IPS-20b (cell line): ENCODE results near the gene MTX3.

Source experiments
- H3K27ac ChIP-seq: one replicate; pipeline ENCODE4 v1.5.1; 2013; ENCODE audit warnings: low read length
- H3K27me3 ChIP-seq: 2 replicates; pipeline ENCODE4 v1.6.1; 2013; ENCODE audit warnings: mild to moderate bottlenecking, low read length, inconsistent platforms; ENCODE audit not compliant: insufficient read depth
- H3K36me3 ChIP-seq: 2 replicates; pipeline ENCODE4 v1.6.1; 2013; ENCODE audit warnings: low read depth, mild to moderate bottlenecking, inconsistent platforms, low read length, moderate library complexity; ENCODE audit not compliant: insufficient read depth
- H3K4me1 ChIP-seq: 2 replicates; pipeline ENCODE4 v1.6.1; 2013; ENCODE audit warnings: mild to moderate bottlenecking, control low read depth, inconsistent platforms, low read length, moderate library complexity; ENCODE audit not compliant: insufficient read depth
- H3K4me3 ChIP-seq: 2 replicates; pipeline ENCODE4 v1.5.1; 2013; ENCODE audit warnings: mild to moderate bottlenecking, low read length, inconsistent platforms
- H3K9ac ChIP-seq: 2 replicates; pipeline ENCODE4 v1.6.1; 2013; ENCODE audit warnings: low read depth, mild to moderate bottlenecking, inconsistent platforms, low read length, moderate library complexity
- H3K9me3 ChIP-seq: 2 replicates; pipeline ENCODE4 v1.6.1; 2013; ENCODE audit warnings: mild to moderate bottlenecking, low read depth, low read length, inconsistent platforms; ENCODE audit not compliant: insufficient read depth

MTX3 gene

GRCh38 chr5:79976759-79977515, 14.1 kb downstream of the MTX3 start:
- Histone ChIP-seq H3K9me3 (no peaks in the 10 kb centered on the region), H3K27me3 (no peaks in the 10 kb centered on the region), H3K27ac (no peak overlapping the region)

GRCh38 chr5:79975422-79975821, 15.6 kb downstream of the MTX3 start:
- peaks cover 14% of the 10 kb centered on the region for H3K4me1 ChIP-seq
- no peak overlapping the region for H3K9ac ChIP-seq
- no peaks in the 10 kb centered on the region for H3K27me3 ChIP-seq
- peaks cover 37% of the 10 kb centered on the region for H3K36me3 ChIP-seq
- no peak overlapping the region for H3K27ac ChIP-seq
- H3K4me3 ChIP-seq = no peak overlapping the region
- no peaks in the 10 kb centered on the region for H3K9me3 ChIP-seq

More at GRCh38 chr5:79976759-79977515, 14.1 kb downstream of the MTX3 start:
- no peak overlapping the region for H3K4me3 ChIP-seq
- peaks cover 14% of the 10 kb centered on the region for H3K4me1 ChIP-seq
- peaks cover 51% of the 10 kb centered on the region for H3K36me3 ChIP-seq
- H3K9ac ChIP-seq = no peak overlapping the region

GRCh38 chr5:79974886-79975285, 16.2 kb downstream of the MTX3 start:
- H3K9ac ChIP-seq = no peak overlapping the region
- H3K9me3 ChIP-seq = no peaks in the 10 kb centered on the region

GRCh38 chr5:79973996-79974395, 17.1 kb downstream of the MTX3 start:
- H3K9me3 ChIP-seq = no peaks in the 10 kb centered on the region
- peaks cover 14% of the 10 kb centered on the region for H3K4me1 ChIP-seq
- no peak overlapping the region for H3K27ac ChIP-seq
- peaks cover 23% of the 10 kb centered on the region for H3K36me3 ChIP-seq
- H3K27me3 ChIP-seq = no peaks in the 10 kb centered on the region
- H3K4me3 ChIP-seq = no peak overlapping the region
- H3K9ac ChIP-seq = no peak overlapping the region

More at GRCh38 chr5:79974886-79975285, 16.2 kb downstream of the MTX3 start:
- Histone ChIP-seq H3K4me3 (no peak overlapping the region), H3K4me1 (peaks cover 14% of the 10 kb centered on the region), H3K27me3 (no peaks in the 10 kb centered on the region), H3K36me3 (peaks cover 32% of the 10 kb centered on the region), H3K27ac (no peak overlapping the region)

- Histone ChIP-seq H3K4me1 (peaks cover 14% of the 10 kb centered on the region), H3K36me3 (peaks cover 18% of the 10 kb centered on the region), H3K27ac (no peak overlapping the region), H3K27me3 (no peaks in the 10 kb centered on the region), H3K9ac (no peak overlapping the region), H3K9me3 (no peaks in the 10 kb centered on the region), H3K4me3 (no peak overlapping the region)
Measured at GRCh38 chr5:79973511-79973910, 17.6 kb downstream of the MTX3 start.

GRCh38 chr5:79971156-79971555, 19.9 kb downstream of the MTX3 start:
- H3K27ac ChIP-seq = no peak overlapping the region
- no peak overlapping the region for H3K9ac ChIP-seq
- H3K4me1 ChIP-seq = peaks cover 14% of the 10 kb centered on the region
- no peaks in the 10 kb centered on the region for H3K27me3 ChIP-seq
- H3K9me3 ChIP-seq = no peaks in the 10 kb centered on the region
- H3K36me3 ChIP-seq = no peaks in the 10 kb centered on the region
- H3K4me3 ChIP-seq = no peak overlapping the region

GRCh38 chr5:79966448-79966847, 24.6 kb downstream of the MTX3 start:
- Histone ChIP-seq H3K27me3 (no peaks in the 10 kb centered on the region), H3K4me1 (peaks cover 3% of the 10 kb centered on the region), H3K27ac (no peak overlapping the region), H3K4me3 (no peak overlapping the region), H3K36me3 (no peaks in the 10 kb centered on the region), H3K9me3 (no peaks in the 10 kb centered on the region), H3K9ac (no peak overlapping the region)

- Histone ChIP-seq H3K4me3 (no peak overlapping the region), H3K27ac (no peak overlapping the region), H3K9me3 (no peaks in the 10 kb centered on the region), H3K27me3 (no peaks in the 10 kb centered on the region), H3K9ac (no peak overlapping the region), H3K4me1 (peaks cover 3% of the 10 kb centered on the region), H3K36me3 (no peaks in the 10 kb centered on the region)
Measured at GRCh38 chr5:79964136-79964535, 26.9 kb downstream of the MTX3 start.

- H3K9ac ChIP-seq = no peak overlapping the region
Measured at GRCh38 chr5:79963261-79964061, 27.6 kb downstream of the MTX3 start.

GRCh38 chr5:79962575-79963222, 28.4 kb downstream of the MTX3 start:
- Histone ChIP-seq H3K27me3 (no peaks in the 10 kb centered on the region), H3K27ac (no peak overlapping the region), H3K4me1 (peaks cover 3% of the 10 kb centered on the region)

More at GRCh38 chr5:79963261-79964061, 27.6 kb downstream of the MTX3 start:
- no peaks in the 10 kb centered on the region for H3K36me3 ChIP-seq
- H3K27ac ChIP-seq = no peak overlapping the region
- peaks cover 3% of the 10 kb centered on the region for H3K4me1 ChIP-seq
- H3K27me3 ChIP-seq = no peaks in the 10 kb centered on the region
- no peak overlapping the region for H3K4me3 ChIP-seq
- no peaks in the 10 kb centered on the region for H3K9me3 ChIP-seq

GRCh38 chr5:79961716-79962574, 29.1 kb downstream of the MTX3 start:
- Histone ChIP-seq H3K36me3 (no peaks in the 10 kb centered on the region), H3K27ac (no peak overlapping the region), H3K27me3 (no peaks in the 10 kb centered on the region), H3K4me3 (no peak overlapping the region), H3K9me3 (no peaks in the 10 kb centered on the region), H3K9ac (no peak overlapping the region), H3K4me1 (peaks cover 3% of the 10 kb centered on the region)

More at GRCh38 chr5:79962575-79963222, 28.4 kb downstream of the MTX3 start:
- Histone ChIP-seq H3K9ac (no peak overlapping the region), H3K4me3 (no peak overlapping the region), H3K9me3 (no peaks in the 10 kb centered on the region), H3K36me3 (no peaks in the 10 kb centered on the region)
